Uterus (tissue), 4 donors: ENCODE data around the gene STARD10. TPM values are rescaled to one million over a fixed set of nuclear protein-coding genes. Genes with fewer than 3 reads are reported as not detected.

ENCODE experiments used
- DNase-seq, 2 donors: peaks; one replicate each; pipeline ENCODE4 v3.0.0-alpha.2; 2019 to 2020
- H3K27ac ChIP-seq, 2 donors: fragments of 200-600 bp; sonication (generic); 1 replicate in 1 of 2; 2 replicates in 1 of 2; pipeline ENCODE4 v1.5.1; 2016 to 2018
- H3K27me3 ChIP-seq, 2 donors: fragments of 200-600 bp; sonication (generic); one replicate each; pipeline ENCODE4 v1.5.1; 2018 to 2019; ENCODE audit warnings: control low read depth in 1 of 2
- H3K36me3 ChIP-seq, 2 donors: fragments of 200-600 bp; sonication (generic); one replicate each; pipeline ENCODE4 v1.5.1; 2019; ENCODE audit warnings: control low read depth in 1 of 2
- H3K4me1 ChIP-seq, 2 donors: fragments of 200-600 bp; sonication (generic); one replicate each; pipeline ENCODE4 v1.5.1; 2018 to 2019; ENCODE audit warnings: control low read depth in 1 of 2
- H3K4me3 ChIP-seq, 2 donors: fragments of 200-600 bp; sonication (generic); 1 replicate in 1 of 2; 2 replicates in 1 of 2; pipeline ENCODE4 v1.5.1; 2018 to 2019; ENCODE audit warnings: mild to moderate bottlenecking in 1 of 2
- H3K9me3 ChIP-seq, 2 donors: fragments of 200-600 bp; sonication (generic); one replicate each; pipeline ENCODE4 v1.5.1; 2019; ENCODE audit warnings: control low read depth in 1 of 2
- POLR2A ChIP-seq, 2 donors: fragments of 450-650 bp; IDR thresholded peaks; one replicate each; pipeline ENCODE4 v1.6.1; 2016; ENCODE audit warnings: antibody characterized with exemption in 2 of 2, mild to moderate bottlenecking in 1 of 2, moderate library complexity in 1 of 2
- intact Hi-C: fragments of 100-400 bp; cut with DNase I; formaldehyde crosslinking; loops from one replicate; pipeline ENCODE4 v1.15.1; 2023; ENCODE audit warnings: low total_unique reads
- total RNA-seq, 4 donors: library from RNA; depleted of rRNA in 3 of 4; stranded (reverse); fragments of >200 nt in 3 of 4; gene quantifications; one replicate each; pipeline versions ENCODE4 v1.1.0 to v1.2.4, GENCODE V29; 2014 to 2023
- TF ChIP-seq, protein P1 (sequence below), 4 experiments: fragments of 200-600 bp in 2 of 4; fragments of 450-650 bp in 2 of 4; sonication (generic) in 2 of 4; IDR thresholded peaks; one replicate each; pipeline ENCODE4 v1.5.1; 2016 to 2019; ENCODE audit warnings: antibody characterized with exemption in 4 of 4, mild to moderate bottlenecking in 2 of 4, moderate library complexity in 1 of 4
- donor health status: DM: yes; HTN: yes; CAD: no.

Gene STARD10
- total RNA-seq, 4 donors from 2014 or later, result 19.1 to 85.3 (median 53.0) TPM

DNA sequence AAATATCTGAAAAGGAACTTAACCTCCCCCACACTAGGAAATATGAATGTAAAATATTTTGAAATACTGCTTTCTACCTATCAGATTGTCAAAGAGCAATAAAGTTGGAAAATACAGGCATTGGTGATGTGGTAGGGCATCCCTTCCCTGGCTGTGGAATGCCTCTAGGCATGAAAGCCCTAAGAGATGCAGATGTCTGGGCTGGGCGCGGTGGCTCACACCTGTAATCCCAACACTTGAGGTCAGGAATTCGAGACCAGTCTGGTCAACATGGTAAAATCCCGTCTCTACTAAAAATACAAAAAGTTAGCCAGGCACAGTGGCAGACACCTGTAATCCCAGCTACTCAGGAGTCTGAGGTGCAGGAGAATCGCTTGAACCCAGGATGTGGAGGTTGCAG lies 63.6 kb downstream of the STARD10 start:
- Histone ChIP-seq H3K4me3 (no peak overlapping the region), H3K4me1 (no peaks in the 10 kb centered on the region), H3K27me3 (no peaks in the 10 kb centered on the region), H3K36me3 (no peaks in the 10 kb centered on the region), H3K27ac (no peak overlapping the region), H3K9me3 (no peaks in the 10 kb centered on the region)
- TF ChIP-seq, protein P1, sequence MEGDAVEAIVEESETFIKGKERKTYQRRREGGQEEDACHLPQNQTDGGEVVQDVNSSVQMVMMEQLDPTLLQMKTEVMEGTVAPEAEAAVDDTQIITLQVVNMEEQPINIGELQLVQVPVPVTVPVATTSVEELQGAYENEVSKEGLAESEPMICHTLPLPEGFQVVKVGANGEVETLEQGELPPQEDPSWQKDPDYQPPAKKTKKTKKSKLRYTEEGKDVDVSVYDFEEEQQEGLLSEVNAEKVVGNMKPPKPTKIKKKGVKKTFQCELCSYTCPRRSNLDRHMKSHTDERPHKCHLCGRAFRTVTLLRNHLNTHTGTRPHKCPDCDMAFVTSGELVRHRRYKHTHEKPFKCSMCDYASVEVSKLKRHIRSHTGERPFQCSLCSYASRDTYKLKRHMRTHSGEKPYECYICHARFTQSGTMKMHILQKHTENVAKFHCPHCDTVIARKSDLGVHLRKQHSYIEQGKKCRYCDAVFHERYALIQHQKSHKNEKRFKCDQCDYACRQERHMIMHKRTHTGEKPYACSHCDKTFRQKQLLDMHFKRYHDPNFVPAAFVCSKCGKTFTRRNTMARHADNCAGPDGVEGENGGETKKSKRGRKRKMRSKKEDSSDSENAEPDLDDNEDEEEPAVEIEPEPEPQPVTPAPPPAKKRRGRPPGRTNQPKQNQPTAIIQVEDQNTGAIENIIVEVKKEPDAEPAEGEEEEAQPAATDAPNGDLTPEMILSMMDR (IDR thresholded peaks at IDR 0.05), result no peak
- TF ChIP-seq POLR2A (IDR thresholded peaks at IDR 0.05), result no peak
- intact Hi-C loops, result no loop called here
- DNase-seq, result no peak

DNA sequence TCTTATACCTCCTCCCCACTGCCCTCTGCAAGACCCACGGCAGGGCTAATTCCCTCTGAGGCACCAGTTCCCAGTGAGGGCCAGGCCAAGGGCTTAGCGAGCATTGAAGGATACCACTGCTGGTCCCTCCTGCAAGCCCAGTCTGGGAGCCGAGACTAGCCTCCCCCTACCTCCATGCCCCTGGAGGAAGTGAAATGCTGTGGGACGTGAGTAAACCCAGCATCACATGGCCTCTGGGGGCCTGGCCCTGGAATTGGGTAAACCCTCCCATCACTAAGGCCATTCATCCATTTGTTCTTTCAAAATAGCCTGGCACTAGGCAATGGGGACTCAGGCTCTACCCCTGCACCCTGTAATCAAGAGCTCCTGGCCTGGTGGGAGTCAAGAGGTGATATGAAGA lies 66.3 kb downstream of the STARD10 start:
- no peak for TF ChIP-seq POLR2A (IDR thresholded peaks at IDR 0.05)
- TF ChIP-seq, protein P1 (IDR thresholded peaks at IDR 0.05), result no peak
- no peak for DNase-seq
- H3K4me1 ChIP-seq, result peaks cover 0 to 3% of the 10 kb centered on the region in 2 donors
- no peaks in the 10 kb centered on the region for H3K36me3 ChIP-seq
- H3K27me3 ChIP-seq, result no peaks in the 10 kb centered on the region
- intact Hi-C loops, result loop anchor here (10.0 kb wide), 1 partner anchor 447 kb away; no protein-coding TSS in a partner anchor
- no peaks in the 10 kb centered on the region for H3K9me3 ChIP-seq
- H3K4me3 ChIP-seq, result no peak overlapping the region
- H3K27ac ChIP-seq, result no peak overlapping the region

- intact Hi-C loops, result loop anchor here (10.0 kb wide), 1 partner anchor 448 kb away; no protein-coding TSS in a partner anchor
- Histone ChIP-seq H3K4me3 (no peak overlapping the region), H3K36me3 (no peaks in the 10 kb centered on the region), H3K27me3 (no peaks in the 10 kb centered on the region), H3K27ac (no peak overlapping the region), H3K4me1 (peaks cover 0 to 3% of the 10 kb centered on the region in 2 donors), H3K9me3 (no peaks in the 10 kb centered on the region)
- DNase-seq, result no peak
- no peak for TF ChIP-seq POLR2A (IDR thresholded peaks at IDR 0.05)
- TF ChIP-seq, protein P1 (IDR thresholded peaks at IDR 0.05), result no peak
Measured at GRCh38 chr11:72726266-72727220, 67.3 kb downstream of the STARD10 start.

GRCh38 chr11:72725724-72726028 lies 68.2 kb downstream of the STARD10 start:
- Histone ChIP-seq H3K27ac (peak overlapping the region; percentile 28 to 50), H3K4me3 (no peak overlapping the region), H3K36me3 (no peaks in the 10 kb centered on the region), H3K4me1 (peaks cover 0 to 3% of the 10 kb centered on the region in 2 donors), H3K9me3 (no peaks in the 10 kb centered on the region), H3K27me3 (no peaks in the 10 kb centered on the region)
- intact Hi-C loops, result loop anchor here (10.0 kb wide), 1 partner anchor 449 kb away; no protein-coding TSS in a partner anchor
- DNase-seq, result no peak
- TF ChIP-seq POLR2A (IDR thresholded peaks at IDR 0.05), result no peak
- TF ChIP-seq, protein P1 (IDR thresholded peaks at IDR 0.05), result no peak
